PFSK-1 (cell line): ENCODE results near the gene SESTD1.

Experiments
- FOXP2 ChIP-seq: optimal IDR thresholded peaks from 2 replicates; pipeline ENCODE3; 2011; ENCODE audit warnings: borderline replicate concordance, control low read depth, inconsistent platforms; ENCODE audit not compliant: insufficient read depth; ENCODE audit errors: extremely low read length, extremely low read depth
- POLR2AphosphoS5 ChIP-seq: IDR thresholded peaks from 2 replicates; pipeline ENCODE4 v1.6.1; 2012; ENCODE audit warnings: low read depth, mild to moderate bottlenecking, control low read depth, low read length, moderate library complexity
- REST ChIP-seq, 2 experiments: IDR thresholded peaks; 2 replicates each; pipeline versions ENCODE4 v1.6.1 to v1.8.0; 2011 to 2012; ENCODE audit warnings: low read depth in 2 of 2, low read length in 2 of 2, control low read depth in 1 of 2, inconsistent platforms in 1 of 2, mild to moderate bottlenecking in 1 of 2, moderate library complexity in 1 of 2; ENCODE audit not compliant: insufficient read depth in 1 of 2
- SIN3A ChIP-seq: IDR thresholded peaks from 2 replicates; pipeline ENCODE4 v1.6.1; 2012; ENCODE audit warnings: mild to moderate bottlenecking, low read length, moderate library complexity, borderline replicate concordance; ENCODE audit not compliant: insufficient read depth
- TAF1 ChIP-seq: IDR thresholded peaks from 2 replicates; pipeline ENCODE4 v1.6.1; 2012; ENCODE audit warnings: low read length, control low read depth, borderline replicate concordance; ENCODE audit not compliant: insufficient read depth

SESTD1 gene

GRCh38 chr2:179235463-179236108, 29.0 kb downstream of the SESTD1 start:
- TF ChIP-seq SIN3A (no peak), FOXP2 (no peak), POLR2AphosphoS5 (no peak), TAF1 (no peak), REST (IDR thresholded peaks at IDR 0.05; ENCODE audit: insufficient read depth in 1 of 2, low read depth in 2 of 2, low read length in 2 of 2) (no peak)

- TF ChIP-seq POLR2AphosphoS5 (no peak), TAF1 (no peak), REST (IDR thresholded peaks at IDR 0.05; ENCODE audit: insufficient read depth in 1 of 2, low read depth in 2 of 2, low read length in 2 of 2) (no peak), SIN3A (no peak), FOXP2 (no peak)
Measured at GRCh38 chr2:179234658-179235240, 29.9 kb downstream of the SESTD1 start.

GRCh38 chr2:179233626-179234430, 30.8 kb downstream of the SESTD1 start:
- TF ChIP-seq FOXP2 (no peak), TAF1 (no peak), REST (IDR thresholded peaks at IDR 0.05; ENCODE audit: insufficient read depth in 1 of 2, low read depth in 2 of 2, low read length in 2 of 2) (no peak), SIN3A (no peak), POLR2AphosphoS5 (no peak)

- no peak for TF ChIP-seq SIN3A
- no peak for TF ChIP-seq POLR2AphosphoS5
Measured at GRCh38 chr2:179233083-179233490, 31.5 kb downstream of the SESTD1 start.

GRCh38 chr2:179226961-179227259, 37.7 kb downstream of the SESTD1 start:
- TF ChIP-seq TAF1 = no peak
- no peak for TF ChIP-seq SIN3A
- no peak for TF ChIP-seq REST (IDR thresholded peaks at IDR 0.05; ENCODE audit: insufficient read depth in 1 of 2, low read depth in 2 of 2, low read length in 2 of 2)
- TF ChIP-seq FOXP2 = no peak
- no peak for TF ChIP-seq POLR2AphosphoS5
